ENCODE measurements around the gene HOXB3. TPM values are rescaled to one million over a fixed set of nuclear protein-coding genes. Genes with fewer than 3 reads are reported as not detected.

Gene HOXB3
- total RNA-seq, 4 donors from 2014 or later, result 4.0 to 12.4 (median 4.9) TPM

DNA sequence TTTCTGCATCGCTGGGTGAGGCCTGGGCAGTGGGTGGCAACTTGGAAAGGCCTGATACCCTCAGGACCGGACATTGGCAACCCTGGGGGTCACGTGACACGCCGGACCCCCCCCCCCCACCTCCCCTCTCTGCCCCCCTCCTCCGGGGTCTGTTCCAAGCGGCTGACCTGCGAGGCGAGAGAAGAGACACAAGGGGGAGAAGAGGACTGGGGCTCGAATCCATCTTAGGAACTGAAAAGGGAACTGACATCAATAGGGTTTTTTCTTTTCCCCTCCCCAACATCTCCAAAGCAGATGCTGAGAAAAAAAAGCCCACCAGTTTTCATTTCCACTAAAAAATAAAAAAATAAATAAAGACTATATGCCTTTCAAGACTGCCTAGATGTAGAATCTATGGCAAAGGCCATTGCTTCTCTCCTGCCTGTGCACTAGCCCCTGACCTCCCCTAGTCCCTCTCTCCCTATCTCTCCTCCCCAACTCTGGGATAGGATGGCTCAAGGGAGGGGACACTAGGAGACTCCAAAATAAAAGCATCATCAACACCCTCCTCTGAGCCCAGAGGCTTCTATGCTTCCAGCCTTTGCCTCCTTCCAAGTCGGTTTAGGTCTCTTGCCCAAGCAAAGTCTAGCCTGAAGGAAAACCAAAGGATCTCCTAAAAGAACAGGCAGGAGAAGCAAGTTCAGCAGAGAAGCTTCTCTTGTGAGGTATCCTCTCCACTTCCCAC lies 37.4 kb downstream of the HOXB3 start:
- TF ChIP-seq, protein P1, sequence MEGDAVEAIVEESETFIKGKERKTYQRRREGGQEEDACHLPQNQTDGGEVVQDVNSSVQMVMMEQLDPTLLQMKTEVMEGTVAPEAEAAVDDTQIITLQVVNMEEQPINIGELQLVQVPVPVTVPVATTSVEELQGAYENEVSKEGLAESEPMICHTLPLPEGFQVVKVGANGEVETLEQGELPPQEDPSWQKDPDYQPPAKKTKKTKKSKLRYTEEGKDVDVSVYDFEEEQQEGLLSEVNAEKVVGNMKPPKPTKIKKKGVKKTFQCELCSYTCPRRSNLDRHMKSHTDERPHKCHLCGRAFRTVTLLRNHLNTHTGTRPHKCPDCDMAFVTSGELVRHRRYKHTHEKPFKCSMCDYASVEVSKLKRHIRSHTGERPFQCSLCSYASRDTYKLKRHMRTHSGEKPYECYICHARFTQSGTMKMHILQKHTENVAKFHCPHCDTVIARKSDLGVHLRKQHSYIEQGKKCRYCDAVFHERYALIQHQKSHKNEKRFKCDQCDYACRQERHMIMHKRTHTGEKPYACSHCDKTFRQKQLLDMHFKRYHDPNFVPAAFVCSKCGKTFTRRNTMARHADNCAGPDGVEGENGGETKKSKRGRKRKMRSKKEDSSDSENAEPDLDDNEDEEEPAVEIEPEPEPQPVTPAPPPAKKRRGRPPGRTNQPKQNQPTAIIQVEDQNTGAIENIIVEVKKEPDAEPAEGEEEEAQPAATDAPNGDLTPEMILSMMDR (IDR thresholded peaks at IDR 0.05; ENCODE audit: low read depth), result no peak

DNA sequence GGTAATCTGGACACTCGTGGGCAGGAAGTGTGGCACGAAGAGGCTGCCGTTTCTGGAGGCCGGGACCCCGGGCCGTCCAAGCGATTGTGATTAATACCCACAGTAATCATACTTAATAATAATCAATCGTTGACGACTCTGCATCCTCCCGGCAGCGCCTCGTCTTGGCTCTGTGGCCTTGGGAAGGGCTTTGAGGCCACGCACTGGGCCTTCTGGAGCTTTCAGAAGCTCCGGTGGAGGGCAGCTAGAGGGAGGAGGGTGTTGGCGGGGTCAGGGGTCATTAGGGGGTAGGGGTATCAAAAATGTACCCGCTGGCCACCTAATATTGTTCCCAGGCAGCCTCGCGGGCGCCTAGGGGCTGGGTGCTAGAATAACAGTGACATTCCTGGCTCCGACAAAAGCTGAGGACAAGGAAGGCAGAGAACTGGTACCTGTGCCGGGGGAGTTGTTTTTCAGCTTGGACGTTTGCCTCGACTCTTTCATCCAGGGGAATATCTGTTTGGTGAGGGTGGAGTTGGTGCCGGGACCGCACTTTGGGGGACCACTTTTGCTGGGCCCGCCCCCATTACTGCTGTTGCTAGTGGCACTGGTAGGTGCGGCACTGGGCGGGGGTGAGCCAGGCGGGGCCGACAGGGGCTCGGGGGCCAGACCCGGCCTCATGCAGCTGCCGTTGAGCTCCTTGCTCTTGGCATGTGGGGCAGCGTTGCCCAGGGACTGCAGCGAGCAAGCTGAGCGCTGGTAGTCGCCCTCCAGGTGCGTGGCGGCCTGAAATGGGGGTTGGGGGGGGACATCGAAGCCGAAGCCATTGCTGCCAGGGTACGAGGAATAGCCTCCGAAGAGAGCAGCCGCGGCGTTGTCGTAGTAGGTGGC lies 38.2 kb downstream of the HOXB3 start:
- TF ChIP-seq, protein P1 (IDR thresholded peaks at IDR 0.05; ENCODE audit: low read depth), result no peak

DNA sequence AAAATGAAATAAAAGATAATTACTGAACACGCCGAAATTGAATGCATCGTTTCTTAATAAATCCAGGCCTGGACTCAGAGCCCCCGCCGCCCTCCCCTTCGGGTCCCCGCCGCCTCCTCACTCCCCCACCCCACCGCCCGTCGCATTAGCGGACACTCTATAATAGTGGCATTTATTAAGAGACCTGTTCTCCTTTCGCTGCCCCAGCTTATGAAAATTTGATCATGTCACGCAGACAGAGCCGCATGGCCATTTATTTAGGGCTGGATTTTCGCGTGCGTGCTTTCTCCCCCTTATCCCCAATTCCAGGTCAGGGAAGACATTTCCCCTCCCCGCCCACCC lies 38.9 kb downstream of the HOXB3 start:
- TF ChIP-seq, protein P1 (IDR thresholded peaks at IDR 0.05; ENCODE audit: low read depth), result no peak

DNA sequence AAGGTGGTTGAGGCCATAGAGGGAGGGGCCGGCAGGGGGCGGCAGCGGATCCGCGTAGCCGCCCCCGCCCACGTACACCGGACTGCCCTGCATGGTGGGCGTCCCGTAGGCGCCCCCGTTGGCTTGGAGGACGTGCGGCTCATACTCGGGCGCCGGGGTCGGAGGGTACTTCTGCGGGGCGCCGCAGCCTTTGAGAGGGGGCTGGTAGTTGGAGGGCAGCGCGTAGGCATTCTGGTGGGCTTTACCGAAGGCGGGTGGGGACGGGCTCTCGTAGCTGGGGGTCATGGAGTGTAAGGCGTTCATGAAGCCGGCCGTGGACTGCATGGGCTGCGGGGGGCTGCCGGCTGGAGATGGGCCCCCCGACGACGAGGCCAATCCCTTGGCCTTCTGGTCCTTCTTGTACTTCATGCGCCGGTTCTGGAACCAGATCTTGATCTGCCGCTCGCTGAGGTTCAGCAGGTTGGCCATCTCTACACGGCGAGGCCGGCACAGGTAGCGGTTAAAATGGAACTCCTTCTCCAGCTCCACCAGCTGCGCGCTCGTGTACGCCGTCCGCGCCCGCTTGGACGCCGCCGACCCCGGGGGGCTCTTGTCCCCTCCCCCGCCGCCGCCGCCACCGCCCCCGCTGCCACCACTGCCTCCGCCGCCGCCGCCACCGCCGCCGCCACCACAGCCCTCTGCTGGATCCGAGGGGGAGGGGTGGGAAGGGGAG lies 39.4 kb downstream of the HOXB3 start:
- TF ChIP-seq, protein P1 (IDR thresholded peaks at IDR 0.05; ENCODE audit: low read depth), result no peak

DNA sequence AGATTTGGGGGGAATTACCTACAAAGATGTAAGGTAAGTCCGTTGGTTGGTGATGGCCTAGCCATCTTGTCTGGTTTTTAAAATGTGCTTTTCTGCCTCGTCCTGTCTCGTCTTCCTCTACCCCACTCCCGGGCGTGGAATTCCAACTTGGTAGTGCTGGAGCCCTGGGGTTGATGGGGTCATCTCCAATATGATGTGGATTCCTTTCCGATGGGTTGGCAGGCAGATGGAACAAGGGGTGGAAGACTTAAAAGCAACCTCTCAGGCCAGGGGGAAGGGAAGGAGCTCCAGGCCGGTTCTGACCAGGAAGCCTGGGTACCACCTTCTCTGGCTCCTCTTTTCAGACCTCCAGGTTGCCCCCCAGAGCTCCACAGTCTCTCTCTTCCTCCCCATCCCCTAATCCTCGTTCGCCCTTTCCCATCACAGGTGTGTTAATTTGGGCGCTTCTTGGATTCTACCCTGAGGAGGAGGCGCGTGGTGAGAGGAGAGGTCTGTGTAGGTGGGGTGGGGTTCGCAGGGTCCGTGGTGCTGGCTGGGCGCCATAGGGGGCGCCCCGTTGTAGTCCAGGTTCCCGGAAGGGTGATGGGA lies 40.0 kb downstream of the HOXB3 start:
- TF ChIP-seq, protein P1 (IDR thresholded peaks at IDR 0.05; ENCODE audit: low read depth), result no peak

DNA sequence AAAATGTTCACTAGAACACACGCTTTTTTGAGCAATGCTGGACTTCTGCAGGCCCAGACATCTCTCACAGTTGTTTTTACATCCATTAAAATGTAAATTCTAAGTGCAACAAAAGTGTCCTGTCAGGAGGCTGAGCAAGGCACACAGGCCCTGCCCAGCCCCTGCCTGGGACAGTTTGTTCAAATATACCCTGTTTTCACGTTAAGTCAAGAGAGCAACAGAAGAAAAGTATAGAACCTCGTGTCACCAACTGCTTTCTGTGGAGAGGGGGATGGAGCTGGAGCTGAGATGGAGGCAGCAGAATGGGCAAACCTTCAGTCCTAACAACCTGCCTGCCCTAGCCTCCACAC lies 40.8 kb downstream of the HOXB3 start:
- TF ChIP-seq, protein P1 (IDR thresholded peaks at IDR 0.05; ENCODE audit: low read depth), result no peak

All from subcutaneous adipose tissue (tissue), 4 donors.